Effector memory CD4-positive, alpha-beta T cell (primary cell): ENCODE results near the gene GHR.
"Not testable (repeated sequence)": the region's sequence is repeated elsewhere in the genome, so short reads cannot be mapped to it uniquely, and the experiment has no call there.

Experiments used
- DNase-seq, 3 donors: peaks; one replicate each; pipeline ENCODE4 v3.0.0-alpha.2; 2020
- H3K27ac ChIP-seq: 2 replicates; pipeline ENCODE4 v1.7.0; 2013; ENCODE audit warnings: mild to moderate bottlenecking, low read length, moderate library complexity; ENCODE audit not compliant: insufficient read depth, poor library complexity, severe bottlenecking
- H3K27me3 ChIP-seq: replicated peaks from 2 replicates; pipeline ENCODE4 v1.7.0; 2013; ENCODE audit warnings: mild to moderate bottlenecking, low read length; ENCODE audit not compliant: insufficient read depth, control insufficient read depth, poor library complexity, severe bottlenecking
- H3K36me3 ChIP-seq: 2 replicates; pipeline ENCODE4 v1.7.0; 2013; ENCODE audit warnings: mild to moderate bottlenecking, low read length, moderate library complexity; ENCODE audit not compliant: control insufficient read depth, insufficient read depth
- H3K4me1 ChIP-seq: 2 replicates; pipeline ENCODE4 v1.7.0; 2013; ENCODE audit warnings: low read length, mild to moderate bottlenecking; ENCODE audit not compliant: control insufficient read depth, insufficient read depth, poor library complexity, severe bottlenecking
- H3K4me3 ChIP-seq: 2 replicates; pipeline ENCODE4 v1.7.0; 2013; ENCODE audit warnings: low read length, low read depth, mild to moderate bottlenecking; ENCODE audit not compliant: insufficient read depth, poor library complexity, severe bottlenecking
- H3K9me3 ChIP-seq: 2 replicates; pipeline ENCODE4 v1.7.0; 2013; ENCODE audit warnings: mild to moderate bottlenecking, low read length, moderate library complexity; ENCODE audit not compliant: control insufficient read depth

The GHR gene

DNA sequence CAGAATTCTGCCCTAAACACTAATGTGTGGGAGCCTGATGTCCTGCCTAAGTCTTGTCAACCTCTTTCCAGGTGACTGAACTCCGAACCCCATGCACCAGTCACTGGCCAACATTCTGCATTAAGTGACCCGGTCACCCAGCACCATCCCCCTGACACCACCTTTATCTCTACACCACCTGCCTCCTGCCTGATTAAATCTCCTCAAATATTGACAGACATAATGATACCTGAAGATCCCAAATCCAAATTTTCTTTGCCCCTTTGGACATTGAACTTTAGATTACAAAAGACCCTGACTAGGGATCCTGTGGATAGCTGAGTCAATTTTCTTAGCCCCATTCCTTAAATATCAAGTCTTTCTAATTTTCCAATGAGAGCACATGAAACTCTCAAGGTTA is 150.1 kb downstream of the GHR start:
- H3K4me3 ChIP-seq = no peak overlapping the region
- H3K27ac ChIP-seq = no peak overlapping the region
- no peak for DNase-seq
- no peaks in the 10 kb centered on the region for H3K27me3 ChIP-seq
- H3K36me3 ChIP-seq = no peaks in the 10 kb centered on the region
- no peaks in the 10 kb centered on the region for H3K4me1 ChIP-seq
- no peaks in the 10 kb centered on the region for H3K9me3 ChIP-seq

DNA sequence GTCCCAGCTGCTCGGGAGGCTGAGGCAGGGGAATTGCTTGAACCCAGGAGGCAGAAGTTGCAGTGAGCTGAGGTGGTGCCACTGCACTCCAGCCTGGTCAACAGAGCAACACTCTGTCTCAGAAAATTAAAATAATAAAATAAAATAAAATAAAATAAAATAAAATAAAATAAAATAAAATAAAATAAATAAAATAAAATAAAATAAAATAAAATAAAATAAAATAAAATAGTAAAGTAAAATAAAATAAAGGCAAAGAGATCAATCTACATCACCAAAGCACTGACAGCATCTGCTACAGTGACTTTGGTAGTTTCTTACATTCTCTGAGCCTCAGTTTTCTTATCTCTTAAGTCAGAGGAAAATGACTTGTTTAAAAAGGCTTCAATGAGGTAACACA is 152.7 kb downstream of the GHR start:
- not testable (repeated sequence) for DNase-seq, H3K9me3 ChIP-seq

DNA sequence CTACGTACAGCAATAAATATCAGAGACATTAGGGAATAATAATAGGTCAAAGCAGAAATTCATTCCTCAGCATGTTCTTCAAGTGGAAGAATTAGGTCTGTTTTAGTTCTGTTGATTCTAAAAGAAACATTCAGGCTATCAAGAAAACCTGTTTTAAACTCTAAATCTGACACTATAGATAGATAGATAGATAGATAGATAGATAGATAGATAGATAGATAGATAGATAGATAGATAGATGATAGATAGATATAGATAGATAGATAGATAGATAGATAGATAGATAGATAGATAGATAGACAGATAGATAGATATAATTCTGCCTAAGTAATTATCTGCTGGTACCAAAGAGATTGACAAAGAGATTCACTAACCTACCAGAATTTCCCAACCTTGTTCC is 155.7 kb downstream of the GHR start:
- H3K4me1 ChIP-seq, H3K4me3 ChIP-seq, H3K9me3 ChIP-seq, DNase-seq, H3K36me3 ChIP-seq, H3K27ac ChIP-seq, H3K27me3 ChIP-seq: not testable (repeated sequence)

More for the DNA sequence above, 152.7 kb downstream of the GHR start:
- H3K27ac ChIP-seq, H3K4me3 ChIP-seq, H3K4me1 ChIP-seq, H3K27me3 ChIP-seq, H3K36me3 ChIP-seq: not testable (repeated sequence)

- H3K27me3 ChIP-seq = no peaks in the 10 kb centered on the region
- H3K9me3 ChIP-seq = no peaks in the 10 kb centered on the region
- DNase-seq = no peak
- H3K36me3 ChIP-seq = no peaks in the 10 kb centered on the region
- H3K27ac ChIP-seq = no peak overlapping the region
- H3K4me3 ChIP-seq = no peak overlapping the region
- H3K4me1 ChIP-seq = no peaks in the 10 kb centered on the region
Measured at GRCh38 chr5:42579320-42579719, 156.1 kb downstream of the GHR start.

- Histone ChIP-seq H3K4me1 (no peaks in the 10 kb centered on the region), H3K36me3 (no peaks in the 10 kb centered on the region), H3K4me3 (no peak overlapping the region), H3K27me3 (no peaks in the 10 kb centered on the region), H3K9me3 (no peaks in the 10 kb centered on the region), H3K27ac (no peak overlapping the region)
- DNase-seq = no peak
Measured at GRCh38 chr5:42581845-42582244, 158.6 kb downstream of the GHR start.

- Histone ChIP-seq H3K9me3 (no peaks in the 10 kb centered on the region), H3K4me1 (no peaks in the 10 kb centered on the region), H3K27me3 (no peaks in the 10 kb centered on the region), H3K4me3 (no peak overlapping the region), H3K36me3 (no peaks in the 10 kb centered on the region), H3K27ac (no peak overlapping the region)
- DNase-seq = no peak
Measured at GRCh38 chr5:42582723-42583122, 159.5 kb downstream of the GHR start.

GRCh38 chr5:42583322-42583721 is 160.1 kb downstream of the GHR start:
- Histone ChIP-seq H3K4me3 (no peak overlapping the region), H3K36me3 (no peaks in the 10 kb centered on the region), H3K27ac (no peak overlapping the region), H3K4me1 (no peaks in the 10 kb centered on the region), H3K9me3 (no peaks in the 10 kb centered on the region), H3K27me3 (no peaks in the 10 kb centered on the region)
- peak in 1 of 3 donors; percentile 4 for DNase-seq

DNA sequence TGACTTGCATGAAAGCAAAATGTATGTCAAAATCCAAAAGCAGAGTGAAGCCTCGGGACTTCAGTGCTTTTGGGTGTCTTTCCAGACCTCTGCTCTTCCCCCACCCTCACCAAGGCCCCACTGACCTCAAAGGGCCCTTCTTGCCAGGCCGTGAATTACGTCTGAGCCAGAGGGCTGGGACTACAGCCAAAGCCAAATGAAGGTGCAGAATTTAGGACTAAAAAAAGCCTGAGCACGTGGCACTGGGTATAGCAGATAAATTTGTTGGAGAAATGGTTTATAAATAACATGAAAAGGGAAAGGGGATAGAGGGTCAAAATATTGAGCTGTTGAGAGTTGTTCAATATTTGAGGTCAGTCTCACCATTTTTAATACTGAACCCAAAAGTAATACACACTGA is 163.4 kb downstream of the GHR start:
- Histone ChIP-seq H3K27ac (no peak overlapping the region), H3K4me3 (no peak overlapping the region), H3K36me3 (no peaks in the 10 kb centered on the region), H3K9me3 (no peaks in the 10 kb centered on the region), H3K4me1 (no peaks in the 10 kb centered on the region), H3K27me3 (no peaks in the 10 kb centered on the region)
- DNase-seq = no peak

DNA sequence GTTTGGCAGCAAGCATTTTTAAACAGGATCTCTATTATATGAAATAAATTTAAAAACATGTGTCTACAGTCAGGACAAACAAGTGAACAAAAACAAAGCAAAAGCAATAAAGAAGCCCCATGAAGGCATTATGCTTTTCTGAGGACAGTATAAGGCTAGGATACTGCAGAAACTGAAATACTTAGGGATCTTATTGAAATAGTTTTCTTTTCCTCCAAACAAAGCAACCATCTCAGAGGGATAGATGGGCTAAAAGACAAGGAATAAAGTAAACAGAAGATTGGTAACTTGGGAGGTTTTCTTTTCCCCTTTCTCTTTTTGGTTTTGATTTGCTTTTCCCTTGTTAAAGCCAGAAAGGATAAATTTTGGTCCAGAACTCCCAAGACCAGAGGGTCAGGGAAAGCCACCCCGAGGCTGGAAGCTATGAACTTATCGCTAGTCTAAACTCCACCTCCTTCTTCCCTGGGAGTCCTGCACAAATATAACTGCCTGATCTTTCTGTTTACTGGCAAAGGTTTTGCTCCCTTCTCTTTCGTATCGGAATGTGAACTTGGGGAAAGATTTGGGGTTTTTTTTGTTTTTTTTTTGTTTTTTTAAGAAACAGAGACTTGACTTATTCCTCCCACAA is 164.0 kb downstream of the GHR start:
- H3K9me3 ChIP-seq = no peaks in the 10 kb centered on the region
- H3K4me3 ChIP-seq = no peak overlapping the region
- H3K4me1 ChIP-seq = no peaks in the 10 kb centered on the region
- no peaks in the 10 kb centered on the region for H3K27me3 ChIP-seq
- H3K36me3 ChIP-seq = no peaks in the 10 kb centered on the region
- DNase-seq = no peak
- no peak overlapping the region for H3K27ac ChIP-seq

DNA sequence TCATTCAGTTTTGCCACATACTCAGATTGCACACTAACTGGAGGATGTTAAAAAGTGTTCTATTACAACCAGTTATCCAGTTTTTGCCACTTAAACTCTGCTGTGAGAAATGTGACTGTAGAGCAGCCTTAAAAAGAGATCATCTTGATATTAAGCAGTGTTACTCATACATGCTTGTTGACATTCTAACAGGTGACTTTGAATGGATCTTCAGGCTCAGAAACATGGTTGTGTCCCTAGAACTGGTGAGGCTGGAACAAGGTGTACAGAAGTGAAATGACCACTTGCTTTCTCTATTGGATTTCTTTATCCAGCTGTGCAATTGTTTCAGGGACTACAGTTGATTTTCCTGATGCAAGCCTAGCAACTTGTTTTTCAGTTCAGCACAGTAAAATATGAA is 167.3 kb downstream of the GHR start:
- H3K4me3 ChIP-seq = no peak overlapping the region
- H3K9me3 ChIP-seq = no peaks in the 10 kb centered on the region
- no peaks in the 10 kb centered on the region for H3K27me3 ChIP-seq
- no peaks in the 10 kb centered on the region for H3K36me3 ChIP-seq
- no peak for DNase-seq
- no peak overlapping the region for H3K27ac ChIP-seq
- no peaks in the 10 kb centered on the region for H3K4me1 ChIP-seq
